ENCODE data around the gene PRUNE2.

The PRUNE2 gene

GRCh38 chr9:76926846-76927245, 20.9 kb upstream of the PRUNE2 start:
- Histone ChIP-seq H3K4me3 (replicated peaks; ENCODE audit: insufficient read depth, low read length) (no peak overlapping the region), H3K27ac (replicated peaks) (no peak overlapping the region), H3K27me3 (ENCODE audit: insufficient read depth, poor library complexity, severe bottlenecking) (peaks cover 5% of the 10 kb centered on the region)
- TF ChIP-seq SPI1 (IDR thresholded peaks at IDR 0.05; ENCODE audit: borderline replicate concordance, low read depth): no peak
- no peak for TF ChIP-seq CTCF (IDR thresholded peaks at IDR 0.05; ENCODE audit: insufficient read depth, low read length)
- no peak for TF ChIP-seq REST (IDR thresholded peaks at IDR 0.05; ENCODE audit: insufficient replicate concordance, low read depth)
- TF ChIP-seq POLR2AphosphoS5 (IDR thresholded peaks at IDR 0.05; ENCODE audit: low read depth): no peak
- TF ChIP-seq GABPA (IDR thresholded peaks at IDR 0.05; ENCODE audit: low read depth): no peak
- DNase-seq (ENCODE audit: low read depth in 1 of 2, low spot score in 1 of 2): no peak

- no peak for DNase-seq (ENCODE audit: low read depth in 1 of 2, low spot score in 1 of 2)
- Histone ChIP-seq H3K27me3 (ENCODE audit: insufficient read depth, poor library complexity, severe bottlenecking) (peaks cover 5% of the 10 kb centered on the region), H3K27ac (replicated peaks) (no peak overlapping the region), H3K4me3 (replicated peaks; ENCODE audit: insufficient read depth, low read length) (no peak overlapping the region)
- TF ChIP-seq CTCF (IDR thresholded peaks at IDR 0.05; ENCODE audit: insufficient read depth, low read length) (no peak), POLR2AphosphoS5 (IDR thresholded peaks at IDR 0.05; ENCODE audit: low read depth) (no peak)
These were observed 20.4 kb upstream of the PRUNE2 start for GRCh38 chr9:76926324-76926741.

GRCh38 chr9:76921165-76921564, 15.3 kb upstream of the PRUNE2 start:
- Histone ChIP-seq H3K27ac (replicated peaks) (no peak overlapping the region), H3K4me3 (replicated peaks; ENCODE audit: insufficient read depth, low read length) (no peak overlapping the region), H3K27me3 (ENCODE audit: insufficient read depth, poor library complexity, severe bottlenecking) (peaks cover 7% of the 10 kb centered on the region)
- DNase-seq (ENCODE audit: low read depth in 1 of 2, low spot score in 1 of 2): no peak
- TF ChIP-seq GABPA (IDR thresholded peaks at IDR 0.05; ENCODE audit: low read depth) (no peak), REST (IDR thresholded peaks at IDR 0.05; ENCODE audit: insufficient replicate concordance, low read depth) (no peak), CTCF (IDR thresholded peaks at IDR 0.05; ENCODE audit: insufficient read depth, low read length) (no peak), SPI1 (IDR thresholded peaks at IDR 0.05; ENCODE audit: borderline replicate concordance, low read depth) (no peak), POLR2AphosphoS5 (IDR thresholded peaks at IDR 0.05; ENCODE audit: low read depth) (no peak)

GRCh38 chr9:76917299-76917698, 11.4 kb upstream of the PRUNE2 start:
- H3K27me3 ChIP-seq (ENCODE audit: insufficient read depth, poor library complexity, severe bottlenecking): peaks cover 8% of the 10 kb centered on the region
- TF ChIP-seq CTCF (IDR thresholded peaks at IDR 0.05; ENCODE audit: insufficient read depth, low read length) (no peak), GABPA (IDR thresholded peaks at IDR 0.05; ENCODE audit: low read depth) (no peak), REST (IDR thresholded peaks at IDR 0.05; ENCODE audit: insufficient replicate concordance, low read depth) (no peak), POLR2AphosphoS5 (IDR thresholded peaks at IDR 0.05; ENCODE audit: low read depth) (no peak), SPI1 (IDR thresholded peaks at IDR 0.05; ENCODE audit: borderline replicate concordance, low read depth) (no peak)
- no peak for DNase-seq (ENCODE audit: low read depth in 1 of 2, low spot score in 1 of 2)
- no peak overlapping the region for H3K27ac ChIP-seq (replicated peaks)
- H3K4me3 ChIP-seq (replicated peaks; ENCODE audit: insufficient read depth, low read length): no peak overlapping the region

All from HL-60 (cell line).